Pulmonary artery endothelial cell (primary cell): ENCODE results near the gene SHISA7. TPM values are rescaled to one million over a fixed set of nuclear protein-coding genes. Genes with fewer than 3 reads are reported as not detected.

Experiments used
- DNase-seq: peaks from one replicate; pipeline ENCODE4 v3.0.0-alpha.2; 2011; ENCODE audit warnings: low read depth, low spot score
- total RNA-seq: library from RNA; depleted of rRNA; stranded (reverse); fragments of >200 nt; gene quantifications from 2 replicates; pipeline ENCODE4 v1.2.3, GENCODE V29; 2014

SHISA7 gene
- total RNA-seq = not detected in 2 replicates

DNA sequence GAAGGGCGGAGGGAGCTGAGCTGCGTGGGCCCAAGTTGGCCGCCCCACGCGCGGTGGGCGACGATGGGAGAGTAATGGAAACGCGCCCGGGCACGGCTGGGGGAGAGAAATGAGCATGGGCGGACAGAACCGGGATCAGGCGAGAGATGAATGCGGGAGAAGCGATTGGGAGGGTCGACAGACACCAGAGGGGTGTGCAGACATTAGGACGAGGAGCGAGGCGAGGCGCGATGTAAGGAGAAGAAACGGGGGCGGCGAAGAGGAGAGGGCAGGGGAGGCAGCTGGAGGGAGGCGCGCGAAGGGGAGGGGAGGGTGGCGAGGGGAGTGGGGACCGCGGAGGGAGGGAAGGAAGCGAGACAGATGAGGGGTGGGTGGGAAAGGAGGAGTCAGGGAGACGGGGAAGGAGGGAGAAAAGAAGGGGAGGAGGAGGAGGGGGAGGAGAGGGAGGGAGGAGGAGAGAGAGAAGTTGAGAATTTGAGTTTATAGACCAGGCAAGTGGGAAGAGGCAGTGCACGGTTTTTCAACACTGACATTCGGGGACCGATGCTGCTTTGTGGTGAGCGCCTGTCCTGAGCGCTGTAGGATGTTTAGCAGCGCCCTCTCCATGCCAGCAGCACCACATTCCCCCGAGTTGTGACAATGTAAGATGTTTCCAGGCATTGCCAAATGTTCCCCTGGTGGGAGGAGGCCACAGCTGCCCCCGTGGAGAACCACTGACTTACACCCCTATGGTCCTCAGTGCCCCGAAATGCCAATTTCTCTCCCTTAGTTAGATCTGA lies at the start of gene SHISA7:
SHISA7 (minus strand) TSS at position 256 of the 779 bp plus-strand sequence. CDS start 437 bp downstream, outside the sequence.
- DNase-seq = no peak

- DNase-seq = no peak
These were observed 49.4 kb upstream of the SHISA7 start for GRCh38 chr19:55492362-55492944.

DNA sequence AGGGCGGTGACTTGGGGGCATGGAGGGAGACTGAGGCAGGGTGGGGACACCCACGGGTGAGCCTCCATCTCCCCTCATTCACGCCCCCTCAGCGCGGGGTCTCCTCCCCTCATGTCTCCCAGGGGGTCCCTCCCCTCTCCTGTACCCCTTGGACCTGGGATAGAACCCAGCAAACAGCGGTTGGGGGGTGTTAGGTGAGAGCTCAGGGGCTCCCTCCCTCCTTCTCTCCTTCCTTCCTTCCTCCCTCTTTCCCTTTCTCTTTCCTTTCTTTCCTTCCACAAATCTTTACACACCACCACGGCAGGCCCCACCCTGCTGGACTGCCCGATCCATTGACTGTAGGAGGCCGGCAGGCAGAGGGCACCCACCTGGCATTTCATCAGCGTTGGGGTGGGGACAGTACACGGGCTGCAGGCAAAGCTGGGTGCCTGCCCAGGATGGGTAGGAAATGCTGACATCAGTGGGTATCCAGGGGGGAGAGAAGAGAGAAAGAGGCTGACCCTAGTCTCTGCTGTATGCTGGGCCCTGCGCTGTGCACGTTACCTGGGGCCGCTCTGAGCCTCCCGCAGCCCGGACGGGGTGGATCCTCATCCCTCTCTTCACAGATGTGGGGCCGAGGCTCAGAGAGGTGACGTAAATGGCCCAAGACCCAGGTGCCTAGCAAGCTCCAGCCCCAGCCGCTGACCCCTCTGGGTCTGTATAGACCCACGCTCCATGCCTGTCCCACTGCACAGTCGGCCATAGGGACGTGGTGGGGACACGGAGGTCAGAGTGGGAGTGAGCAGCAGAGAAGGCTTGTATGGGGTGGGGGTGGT lies 48.7 kb upstream of the SHISA7 start:
- DNase-seq = no peak

GRCh38 chr19:55490478-55491432 lies 47.7 kb upstream of the SHISA7 start:
- no peak for DNase-seq

DNA sequence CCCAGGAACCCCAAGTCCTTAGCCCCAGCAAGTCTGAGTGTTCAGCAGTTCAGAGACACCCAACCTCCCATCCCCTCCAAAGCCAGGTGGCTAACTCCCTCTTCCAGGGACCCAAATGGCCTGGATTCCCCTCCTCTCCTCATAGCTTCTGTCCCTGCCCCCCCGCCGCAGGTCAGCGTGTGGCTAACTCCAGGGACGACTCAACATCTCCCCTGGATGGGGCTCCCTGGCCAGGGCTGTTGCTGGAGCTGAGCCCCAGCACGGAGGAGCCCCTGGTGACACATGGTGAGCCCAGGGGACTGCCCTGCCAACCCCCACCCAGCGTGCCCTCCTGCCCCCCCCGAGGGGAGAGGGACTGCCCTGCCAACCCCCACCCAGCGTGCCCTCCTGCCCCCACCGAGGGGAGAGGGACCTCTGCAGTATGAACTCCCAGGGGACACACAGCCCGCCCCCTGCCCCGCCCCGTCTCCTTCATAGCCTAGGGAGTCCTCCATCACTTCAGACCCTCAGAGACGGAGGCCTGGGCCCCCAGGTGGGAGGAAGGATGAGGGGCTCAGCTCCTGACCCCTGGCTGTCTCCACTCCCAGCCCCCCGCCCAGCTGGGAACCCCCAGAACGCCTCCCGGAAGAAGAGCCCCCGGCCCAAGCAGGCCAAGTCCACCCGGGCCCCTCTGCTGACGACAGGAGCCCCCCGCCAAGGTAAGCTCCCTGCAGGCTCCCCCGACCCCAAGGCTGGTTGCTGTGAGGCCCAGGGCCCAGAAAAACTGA lies 46.8 kb upstream of the SHISA7 start:
- no peak for DNase-seq

GRCh38 chr19:55488986-55489710 lies 46.0 kb upstream of the SHISA7 start:
- DNase-seq = no peak

- no peak for DNase-seq
These were observed 45.0 kb upstream of the SHISA7 start, which contains the start of gene SSC5D for GRCh38 chr19:55487924-55488687. Gene SSC5D (plus strand): TSS chr19:55488436. CDS start chr19:55488590, 154 bp downstream.

- DNase-seq = peak; percentile 79
These were observed 44.1 kb upstream of the SHISA7 start for GRCh38 chr19:55486971-55487923.

GRCh38 chr19:55486043-55486970 lies 43.2 kb upstream of the SHISA7 start:
- no peak for DNase-seq

DNA sequence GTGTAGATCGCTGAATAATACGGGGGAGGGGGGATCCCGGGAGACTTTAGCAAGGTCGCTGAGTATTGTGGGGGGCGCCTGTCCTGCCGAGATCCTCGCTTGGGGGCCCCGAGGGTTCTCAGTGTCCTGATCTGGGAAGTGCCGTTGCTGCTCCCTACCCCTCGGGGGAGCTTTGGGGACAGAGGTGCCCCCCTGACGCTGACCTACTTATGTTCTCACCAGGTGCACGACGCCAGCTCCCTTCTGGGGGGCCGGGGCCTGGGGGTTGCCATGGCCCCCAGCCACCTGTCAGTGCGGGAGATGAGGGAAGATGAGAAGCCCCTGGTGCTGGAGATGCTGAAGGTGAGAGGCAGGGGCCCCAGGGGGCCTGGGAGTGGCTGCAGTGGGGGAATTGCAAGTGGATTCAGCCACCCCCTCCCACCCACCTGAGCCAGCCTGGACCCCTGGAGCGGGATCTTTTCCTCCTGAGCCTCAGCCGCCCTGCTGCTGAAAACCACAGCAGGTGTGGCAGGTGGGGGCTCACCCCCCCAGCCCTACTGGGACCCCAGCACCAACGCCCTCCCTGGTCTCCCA lies 42.4 kb upstream of the SHISA7 start:
- DNase-seq = no peak

GRCh38 chr19:55484593-55485438 lies 41.7 kb upstream of the SHISA7 start, which contains the start of gene NAT14:
Gene NAT14 (plus strand): TSS chr19:55485188. CDS start chr19:55485709, 521 bp downstream.
- DNase-seq = no peak

GRCh38 chr19:55483706-55484592 lies 40.8 kb upstream of the SHISA7 start:
- DNase-seq = no peak

GRCh38 chr19:55482967-55483705 lies 40.0 kb upstream of the SHISA7 start:
- no peak for DNase-seq
